Stimulated activated CD8-positive, alpha-beta memory T cell treated with anti-CD3 and anti-CD28 coated beads, Interleukin-7, amount 100 ng/mL, for 48 hours (primary cell): Measurements from ENCODE around the gene RASGRF2.

Experiments
- DNase-seq, 2 donors: peaks; one replicate each; pipeline ENCODE4 v3.0.0-alpha.2; 2020; ENCODE audit warnings: low read depth in 1 of 2; ENCODE audit errors: extremely low read depth in 1 of 2

RASGRF2 gene

DNA sequence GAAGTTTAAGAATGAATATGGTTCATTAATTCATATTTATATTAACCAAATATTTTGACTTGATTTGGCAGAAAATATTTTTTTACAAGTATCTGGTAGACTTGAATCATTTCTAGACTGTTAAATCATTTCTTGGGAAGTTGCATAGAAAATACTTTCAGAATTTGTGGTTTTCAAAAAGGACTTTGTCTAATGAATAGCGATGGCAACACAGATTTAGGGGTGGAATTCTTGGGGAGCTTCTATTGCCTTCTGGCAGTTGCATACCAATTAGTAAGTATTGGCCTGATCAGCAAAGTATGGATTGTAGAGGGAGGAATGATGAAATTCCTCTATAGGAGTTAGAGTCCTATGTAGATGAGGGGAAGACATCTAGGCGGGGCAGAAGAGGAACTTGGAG, 204.3 kb downstream of the RASGRF2 start:
- DNase-seq: no peak

DNA sequence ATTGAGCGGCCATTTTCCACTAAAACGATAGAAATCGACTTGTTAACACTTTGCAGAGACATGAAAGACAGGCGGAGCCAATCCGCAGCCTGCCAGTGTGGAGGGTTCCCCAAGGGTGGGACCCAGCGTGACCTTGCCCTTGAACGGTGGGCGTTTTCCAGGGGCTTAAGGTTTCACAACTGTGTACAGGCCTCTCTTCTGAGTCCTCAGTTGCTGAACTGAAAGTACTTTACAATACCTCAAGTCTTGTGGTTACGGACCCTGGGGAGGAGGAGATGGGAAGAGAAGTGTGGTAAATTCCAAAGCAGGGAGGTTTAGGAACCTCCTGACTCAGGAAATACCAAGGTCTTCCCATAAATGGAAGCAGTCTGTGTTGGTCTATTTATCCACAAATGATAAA, 204.8 kb downstream of the RASGRF2 start:
- no peak for DNase-seq

DNA sequence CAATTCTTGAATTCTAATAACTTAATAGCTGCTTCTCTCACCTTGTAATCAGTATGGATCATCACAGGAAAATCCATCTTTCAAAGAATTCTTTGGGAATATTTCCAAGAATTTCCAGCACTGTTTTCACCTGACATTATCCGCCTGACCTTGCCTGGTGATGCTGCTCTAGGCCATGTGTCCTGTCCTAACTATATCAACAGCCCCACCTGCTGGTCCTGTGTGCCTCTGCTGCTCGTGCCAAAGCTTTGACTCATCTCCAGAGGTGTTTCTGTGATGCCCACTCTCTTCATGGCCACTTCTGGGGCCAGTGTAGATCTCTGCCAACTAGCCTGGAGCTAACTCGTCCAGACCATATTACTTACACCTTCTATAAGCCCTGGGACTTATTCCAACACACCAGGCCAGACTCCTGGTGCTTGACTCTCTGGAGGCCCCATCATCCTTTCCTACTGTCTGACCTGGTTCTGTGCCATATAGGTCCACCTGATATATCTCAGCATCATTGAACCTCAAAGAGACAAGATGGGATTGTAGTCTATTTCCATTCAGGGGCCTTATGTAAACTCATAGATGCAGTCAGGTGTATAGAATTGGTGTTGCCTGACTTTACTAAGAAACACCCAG, 205.4 kb downstream of the RASGRF2 start:
- peak; percentile 34 to 59 for DNase-seq

DNA sequence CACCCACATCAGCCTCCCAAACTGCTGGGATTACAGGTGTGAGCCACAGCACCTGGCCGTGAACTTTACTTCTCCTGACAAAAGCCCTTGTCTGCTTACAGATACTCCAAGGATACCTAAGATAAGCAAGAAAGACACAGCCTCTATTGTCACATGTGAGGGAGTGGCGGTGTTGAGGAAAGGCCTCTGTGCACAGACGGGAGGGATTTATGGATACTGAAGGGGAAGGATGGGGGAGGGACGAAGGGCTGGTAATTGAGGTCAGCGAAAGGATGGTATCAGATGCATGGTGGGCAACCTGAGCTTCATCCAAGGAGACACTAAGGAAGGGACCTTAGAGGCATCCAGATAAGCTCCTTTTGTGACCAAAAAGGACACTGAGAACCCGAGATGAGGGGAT, 206.3 kb downstream of the RASGRF2 start:
- no peak for DNase-seq

DNA sequence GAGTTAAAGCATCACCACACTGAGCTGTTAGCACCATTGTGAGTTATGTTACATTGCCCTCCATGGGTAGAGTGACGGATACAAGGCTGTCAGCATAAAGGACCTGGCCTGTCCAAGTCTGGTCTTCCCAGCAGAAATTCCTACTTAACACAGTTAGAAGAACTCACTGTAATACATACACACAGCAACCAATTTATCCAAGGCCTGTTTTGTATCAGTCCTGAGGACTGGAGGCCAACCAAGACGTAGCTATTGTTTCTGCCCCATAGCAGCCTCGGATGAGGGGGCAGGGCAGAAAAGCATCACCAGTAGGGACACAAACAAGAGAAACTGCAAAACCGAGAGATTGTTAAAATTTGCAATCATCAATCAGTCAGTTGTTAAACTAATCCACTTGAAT, 206.9 kb downstream of the RASGRF2 start:
- no peak for DNase-seq

DNA sequence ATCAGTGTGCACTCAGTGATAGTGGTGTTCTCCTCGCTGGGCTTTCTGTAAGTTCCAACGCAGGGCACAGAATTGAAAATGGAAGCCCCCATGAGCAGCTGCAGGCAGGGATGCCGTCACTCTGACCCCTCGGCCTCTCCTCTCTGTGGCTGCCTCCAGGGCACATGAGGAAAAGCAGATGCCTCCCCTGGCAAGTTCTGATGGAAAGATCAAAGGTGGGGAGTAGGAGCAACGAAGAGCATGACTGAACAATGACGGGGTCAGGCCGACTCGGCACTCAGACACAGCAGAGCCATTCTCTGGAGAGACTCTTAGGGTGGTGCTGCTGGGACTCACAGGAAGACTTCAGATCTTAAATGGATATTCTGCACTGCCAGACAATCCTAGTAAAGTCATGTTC, 207.4 kb downstream of the RASGRF2 start:
- DNase-seq: no peak

DNA sequence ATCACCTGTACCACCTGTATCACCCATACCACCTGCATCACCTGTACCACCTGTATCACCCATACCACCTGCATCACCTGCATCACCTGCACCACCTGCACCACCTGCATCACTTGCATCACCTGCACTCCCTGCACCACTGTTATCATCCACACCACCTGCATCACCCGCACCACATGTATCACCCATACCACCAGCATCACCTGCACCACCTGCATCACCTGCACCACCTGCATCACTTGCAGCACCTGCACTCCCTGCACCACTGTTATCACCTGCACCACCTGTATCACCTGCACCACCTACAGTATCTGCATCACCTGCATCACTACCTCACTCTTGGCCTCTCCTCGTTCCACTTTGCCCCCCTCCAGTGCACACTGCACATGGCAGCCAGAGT, 209.8 kb downstream of the RASGRF2 start:
- DNase-seq: no peak

DNA sequence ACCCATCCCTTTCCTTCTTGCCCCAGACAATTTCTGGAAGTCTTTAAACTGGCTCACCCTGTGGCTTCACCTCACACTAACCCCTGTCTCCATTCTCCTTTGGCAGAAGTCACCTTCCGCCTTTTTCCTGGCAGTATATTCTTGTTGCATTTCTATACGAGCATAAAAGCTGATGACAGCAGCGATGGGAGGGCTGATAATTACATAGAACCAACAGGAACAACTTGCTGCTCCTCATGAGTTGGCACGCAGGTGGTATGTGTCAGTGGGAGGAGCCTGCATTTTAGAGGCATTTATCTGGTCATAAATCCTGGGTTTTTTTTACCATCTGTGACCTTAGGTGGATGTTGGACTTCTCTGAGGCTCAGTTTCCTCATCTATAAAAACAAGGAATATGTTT, 211.6 kb downstream of the RASGRF2 start:
- no peak for DNase-seq

DNA sequence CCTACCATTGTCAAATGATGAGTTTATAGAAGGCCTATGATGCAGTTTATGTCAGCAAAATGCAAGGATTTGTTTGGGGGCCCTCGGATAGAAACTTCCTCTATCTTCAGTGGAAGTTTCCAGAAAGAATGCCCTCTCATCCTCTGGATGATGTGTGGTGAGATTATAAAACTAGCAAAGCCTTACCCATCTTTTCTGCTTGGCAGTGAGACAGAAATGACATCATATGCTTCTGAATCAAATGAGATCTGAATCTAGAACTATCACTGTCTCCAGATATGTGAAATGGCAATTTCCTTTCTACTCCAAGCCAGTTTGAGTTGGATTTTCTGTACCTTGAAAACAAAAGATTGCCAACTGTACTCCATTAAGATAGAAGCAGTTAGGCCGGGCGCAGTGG, 212.5 kb downstream of the RASGRF2 start:
- no peak for DNase-seq

DNA sequence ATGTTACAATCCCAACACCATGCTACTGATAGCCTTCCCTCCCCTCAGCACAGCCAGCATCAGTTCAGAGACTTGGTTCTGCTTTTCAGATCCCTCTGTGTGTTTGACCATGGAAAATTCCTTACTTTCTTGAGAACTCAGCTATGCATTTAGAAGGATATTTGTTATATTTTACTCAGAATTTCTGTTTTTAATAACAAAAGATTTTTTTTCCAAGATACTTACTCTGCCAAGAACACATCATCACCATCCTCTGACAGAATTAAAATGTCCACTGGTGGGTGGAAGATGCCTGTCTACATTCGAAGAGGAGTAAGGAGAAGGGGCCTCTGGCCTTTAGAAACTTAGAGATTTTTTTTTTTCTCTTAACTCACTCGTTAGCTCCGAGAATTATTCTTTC, 216.9 kb downstream of the RASGRF2 start:
- no peak for DNase-seq

DNA sequence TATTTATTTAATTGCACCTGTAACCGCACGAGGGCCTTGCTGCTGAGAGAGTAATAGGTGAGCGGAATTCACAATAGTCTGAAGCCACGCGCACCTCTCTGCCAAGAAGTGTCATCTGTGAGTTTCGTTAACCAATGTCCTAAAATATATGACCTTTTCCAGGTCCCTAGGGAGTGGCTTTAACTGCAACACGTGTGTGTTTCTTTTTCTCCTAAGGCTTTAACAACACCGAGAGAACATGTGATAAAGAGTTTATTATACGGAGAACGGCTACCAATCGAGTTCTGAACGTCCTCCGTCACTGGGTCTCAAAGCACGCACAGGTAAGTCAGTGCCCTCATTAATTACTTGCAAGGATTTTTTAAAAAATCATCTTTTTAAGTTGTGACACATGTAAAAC, 219.8 kb downstream of the RASGRF2 start:
- DNase-seq: no peak

DNA sequence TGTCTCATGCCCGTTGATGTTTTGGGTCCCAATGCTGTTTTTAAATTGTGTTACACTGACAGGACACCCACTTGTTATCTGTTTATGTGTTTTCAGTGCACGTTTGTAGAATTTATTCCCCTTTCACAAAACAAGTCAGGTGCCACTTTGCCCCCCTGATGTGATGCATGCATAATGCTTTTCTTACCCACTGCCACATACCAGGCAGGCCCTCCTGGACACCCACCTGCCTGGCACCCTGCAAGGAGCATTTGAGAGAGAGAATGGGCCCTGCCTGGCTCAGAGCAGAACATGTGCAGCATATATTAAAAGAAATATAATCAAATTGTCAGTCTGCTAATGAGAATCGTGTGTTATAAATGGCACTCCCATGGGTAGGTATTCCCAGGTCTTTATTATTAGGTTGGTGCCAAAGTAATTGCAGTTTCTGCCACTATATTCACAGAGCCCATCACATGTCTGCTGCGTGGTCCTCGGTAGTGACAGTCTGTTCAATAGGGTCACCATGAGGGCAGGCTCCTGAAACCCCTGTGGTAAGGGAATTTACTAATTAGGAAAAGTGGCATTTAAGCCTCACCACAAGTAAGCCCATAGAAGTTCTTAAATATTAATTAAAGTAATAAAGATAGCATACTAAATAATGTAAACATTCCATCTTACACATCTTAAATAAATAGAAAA, 220.8 kb downstream of the RASGRF2 start:
- no peak for DNase-seq

DNA sequence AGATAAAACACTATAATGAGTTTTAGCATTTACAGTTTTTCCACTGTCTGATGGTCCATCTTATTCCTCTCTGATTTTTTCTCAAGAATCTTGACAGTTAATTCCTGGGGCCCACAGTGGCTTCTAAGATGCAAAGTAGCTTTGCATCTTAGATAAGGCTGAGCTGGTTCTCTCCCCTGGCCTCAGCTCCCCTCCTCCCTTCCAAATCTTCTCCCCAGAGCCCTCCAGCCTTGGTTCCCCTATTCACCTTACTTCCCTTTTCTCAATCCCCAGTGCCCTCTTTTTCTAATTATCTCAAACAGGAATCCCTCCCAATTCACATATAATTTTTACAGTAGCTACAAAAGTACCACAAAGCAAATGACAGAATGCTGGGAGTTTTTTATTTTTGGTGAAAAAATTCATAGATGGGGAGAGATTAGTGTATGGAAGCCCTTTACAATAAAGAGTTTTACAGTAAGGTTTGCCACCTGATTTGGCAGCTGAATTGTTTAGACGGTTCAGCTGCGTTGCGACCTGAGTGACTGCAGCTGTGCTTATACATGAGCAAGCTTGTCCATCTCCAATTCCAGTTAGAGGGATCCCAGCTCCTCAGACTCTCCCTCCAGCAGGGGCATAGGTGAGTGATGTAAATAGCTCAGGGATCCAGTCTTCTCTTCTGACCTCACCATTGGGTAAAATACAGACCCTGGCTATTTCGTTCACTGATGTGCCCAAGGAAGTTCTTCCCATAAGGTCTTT, 221.6 kb downstream of the RASGRF2 start:
- DNase-seq: no peak

DNA sequence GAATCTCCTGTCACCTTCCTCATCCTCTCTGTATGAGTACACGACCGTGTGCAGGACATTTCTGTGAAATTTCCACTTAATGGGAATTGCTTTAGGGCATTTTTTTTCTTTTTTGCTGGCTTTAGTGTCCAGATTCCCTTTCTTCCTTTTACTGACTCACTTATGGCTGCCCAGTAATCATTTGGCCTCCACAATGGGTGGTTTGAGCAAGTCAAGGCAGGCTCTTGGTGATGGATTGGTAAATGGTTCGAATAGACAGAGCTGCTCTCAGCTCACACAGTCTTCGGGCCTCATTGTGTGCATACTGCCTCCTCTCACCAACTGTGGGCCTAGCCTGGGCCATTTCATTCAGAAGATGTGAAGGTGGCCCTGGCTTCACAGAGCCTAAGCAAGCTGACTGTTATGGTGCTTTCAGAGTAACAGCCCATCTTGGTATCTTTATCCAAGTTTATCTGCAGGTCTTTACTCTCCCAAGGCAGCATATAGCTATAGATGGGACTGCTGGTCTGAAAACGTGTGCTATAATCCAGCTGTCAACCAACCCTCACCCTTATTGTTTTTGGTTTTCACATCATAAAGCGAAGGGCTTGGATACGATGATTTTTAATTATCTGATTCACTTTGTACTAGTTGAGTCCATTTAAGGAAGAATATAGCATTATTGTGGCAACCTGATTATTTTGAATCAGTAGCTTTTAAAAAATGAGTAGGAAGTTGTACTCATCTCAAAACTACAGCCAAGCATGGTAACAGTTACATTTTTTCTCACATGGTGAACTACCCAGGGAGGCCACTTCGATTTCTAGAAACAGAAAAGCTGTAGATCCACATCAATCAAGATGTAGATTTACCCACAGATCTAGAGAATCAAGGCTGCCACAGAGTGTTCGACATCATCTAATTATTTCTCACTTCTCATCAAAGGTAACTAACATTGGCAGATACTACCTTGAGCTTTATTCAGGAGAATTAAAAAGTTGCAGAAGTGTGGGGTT, 222.5 kb downstream of the RASGRF2 start:
- no peak for DNase-seq

DNA sequence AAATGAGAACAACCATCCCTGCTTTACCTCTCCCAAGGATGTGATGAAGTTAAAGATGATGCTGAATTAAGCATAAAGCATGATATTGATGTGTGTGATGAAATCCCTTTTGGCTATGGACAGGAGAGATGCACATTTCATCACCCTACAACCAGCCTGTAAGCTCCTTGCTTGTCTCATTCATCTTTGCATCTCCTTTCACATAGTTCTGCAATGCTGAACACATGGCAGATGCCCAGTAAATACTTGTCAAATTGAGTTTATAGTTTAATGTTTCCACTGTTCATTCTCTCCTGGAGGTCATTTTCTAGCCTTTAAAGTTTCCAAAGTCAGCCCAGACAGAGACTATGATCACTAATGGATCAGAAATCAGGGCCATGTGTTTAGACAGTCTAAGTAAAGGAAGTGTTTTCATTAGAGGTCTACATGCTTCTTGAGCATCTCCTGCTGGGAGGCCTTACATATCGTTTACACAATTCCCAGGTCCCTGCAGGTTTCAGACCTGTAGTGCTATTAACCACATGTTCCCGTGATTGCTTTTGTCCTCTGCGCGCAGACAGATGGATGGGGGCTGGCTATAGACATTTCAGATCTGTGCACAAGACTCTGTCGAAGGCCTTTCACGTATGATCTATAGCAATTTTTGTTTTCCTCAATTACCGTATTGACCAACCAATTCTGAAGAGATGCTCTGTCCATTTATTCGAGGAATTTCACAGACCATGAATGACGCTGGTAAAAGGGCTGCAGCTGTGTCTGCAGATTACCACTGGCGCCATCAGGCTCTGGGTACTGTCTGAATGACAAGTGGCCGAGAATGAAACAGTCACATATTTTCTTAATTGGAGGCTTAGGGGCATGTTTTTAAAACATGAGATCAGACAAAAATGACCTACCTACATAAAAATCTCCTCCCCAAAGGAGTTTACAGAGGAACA, 223.9 kb downstream of the RASGRF2 start:
- no peak for DNase-seq

DNA sequence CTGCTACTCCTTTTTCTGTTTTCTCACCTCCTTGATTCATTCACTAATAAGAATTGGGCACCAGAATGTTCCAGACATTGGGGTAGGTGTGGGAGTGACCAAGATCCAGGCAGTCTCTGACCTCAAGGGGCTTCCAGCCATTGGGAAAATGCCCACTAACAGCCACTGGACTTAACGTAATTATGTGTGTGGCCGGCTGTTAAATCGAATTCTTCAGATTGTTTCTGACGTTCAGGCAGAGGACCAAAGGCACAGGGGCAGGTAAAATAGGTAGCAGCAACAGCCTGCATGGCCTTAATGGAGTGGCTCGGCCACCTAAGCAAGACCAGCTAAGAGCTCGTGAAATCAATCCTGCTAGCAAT, 224.6 kb downstream of the RASGRF2 start:
- DNase-seq: no peak

DNA sequence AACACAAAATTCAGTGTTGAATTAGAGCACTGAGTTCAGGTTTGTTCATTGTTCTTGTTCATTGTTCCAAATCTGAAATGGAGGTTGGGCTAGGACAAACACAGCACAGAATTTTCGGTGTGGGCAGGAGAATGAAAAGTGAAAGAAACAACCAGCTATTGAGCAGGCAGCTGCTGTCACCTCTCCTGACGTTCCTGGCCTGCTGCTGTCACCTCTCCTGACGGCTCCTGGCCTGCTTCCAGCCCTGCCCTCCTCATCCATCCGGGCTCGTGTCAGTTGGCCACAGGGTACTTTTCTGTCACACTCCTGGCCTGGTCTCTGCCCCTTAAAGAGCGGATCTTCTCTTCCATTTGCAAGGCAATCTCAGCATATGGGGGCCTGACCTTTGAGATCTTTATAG, 227.7 kb downstream of the RASGRF2 start:
- no peak for DNase-seq

DNA sequence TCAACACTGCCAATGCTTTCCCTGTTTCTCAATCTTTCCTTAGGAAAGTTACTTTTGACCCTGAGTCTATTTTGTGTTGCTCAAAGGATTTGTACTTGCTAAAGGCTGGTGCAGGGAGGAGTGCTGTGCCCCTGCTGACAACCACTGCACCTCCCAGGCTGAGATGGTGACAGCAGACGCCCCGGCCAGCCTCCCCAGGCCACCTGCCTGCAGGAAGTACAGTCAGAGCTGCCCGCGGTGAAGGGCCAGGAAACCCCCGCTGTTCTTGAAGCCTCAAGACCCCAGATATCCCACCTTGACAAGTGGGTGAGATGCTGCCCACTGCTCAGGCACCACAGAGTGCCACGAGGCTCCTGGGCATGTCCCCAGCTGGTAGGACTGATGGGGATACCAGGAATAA, 228.8 kb downstream of the RASGRF2 start:
- DNase-seq: no peak

DNA sequence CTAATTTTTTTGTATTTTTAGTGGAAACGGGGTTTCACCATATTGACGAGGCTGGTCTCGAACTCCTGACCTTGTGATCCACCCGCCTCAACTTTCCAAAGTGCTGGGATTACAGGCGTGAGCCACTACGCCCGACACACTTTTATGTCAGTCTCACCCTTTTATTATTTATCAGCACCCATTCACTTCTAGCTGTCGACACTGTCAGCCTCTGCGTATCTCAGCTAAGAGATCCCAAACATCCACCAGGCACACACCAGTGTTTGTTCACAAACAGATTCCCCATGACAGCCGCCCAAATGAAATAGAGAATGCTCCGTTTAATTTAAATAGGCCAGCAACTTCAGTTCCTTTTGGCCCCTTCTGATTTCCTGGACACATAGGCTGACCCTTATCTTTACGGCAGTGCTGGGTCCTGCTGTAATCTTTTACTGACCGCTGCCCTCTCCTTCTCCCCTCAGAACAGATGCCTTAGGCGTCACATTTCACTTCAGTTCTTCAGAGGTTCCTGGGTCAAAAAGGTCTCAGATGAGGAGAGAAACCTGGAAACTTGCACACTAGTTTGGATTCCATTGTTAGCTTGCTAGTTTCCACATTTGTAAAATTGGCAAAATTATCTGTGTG, 229.8 kb downstream of the RASGRF2 start:
- DNase-seq: no peak
